ENCODE results near the gene BPGM.
"Not testable (repeated sequence)": the region's sequence is repeated elsewhere in the genome, so short reads cannot be mapped to it uniquely, and the experiment has no call there.

The BPGM gene

DNA sequence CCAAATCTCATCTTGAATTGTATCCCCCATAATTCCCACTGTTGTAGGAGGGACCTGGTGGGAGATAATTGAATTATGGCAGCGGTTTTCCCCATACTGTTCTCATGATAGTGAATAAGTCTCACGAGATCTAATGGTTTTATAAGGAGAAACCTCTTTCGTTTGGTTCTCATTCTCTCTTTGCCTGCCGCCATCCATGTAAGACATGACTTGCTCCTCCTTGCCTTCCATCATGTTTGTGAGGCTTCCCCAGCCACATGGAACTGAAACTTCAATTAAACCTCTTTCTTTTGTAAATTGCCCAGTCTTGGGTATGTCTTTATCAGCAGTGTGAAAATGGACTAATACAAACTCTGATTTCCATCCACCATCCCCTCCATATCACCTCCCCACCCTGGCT, 4.7 kb upstream of the BPGM start:
- H3K4me1 Mint-ChIP-seq (ENCODE audit: low read depth): peaks cover 26% of the 10 kb centered on the region
- not testable (repeated sequence) for H3K36me3 Mint-ChIP-seq (ENCODE audit: low read depth); H3K27ac Mint-ChIP-seq; H3K27me3 Mint-ChIP-seq; H3K4me3 Mint-ChIP-seq; H3K9me3 Mint-ChIP-seq

- Mint-ChIP-seq H3K4me1 (ENCODE audit: low read depth) (peaks cover 18% of the 10 kb centered on the region), H3K36me3 (ENCODE audit: low read depth) (no peaks in the 10 kb centered on the region), H3K4me3 (no peak overlapping the region), H3K27me3 (no peaks in the 10 kb centered on the region), H3K27ac (no peak overlapping the region), H3K9me3 (no peaks in the 10 kb centered on the region)
Measured at GRCh38 chr7:134643131-134643530, 3.5 kb upstream of the BPGM start.

- Mint-ChIP-seq H3K27ac (no peak overlapping the region), H3K4me1 (ENCODE audit: low read depth) (peaks cover 34% of the 10 kb centered on the region), H3K9me3 (no peaks in the 10 kb centered on the region), H3K27me3 (no peaks in the 10 kb centered on the region), H3K4me3 (no peak overlapping the region), H3K36me3 (ENCODE audit: low read depth) (peaks cover 12% of the 10 kb centered on the region)
Measured at GRCh38 chr7:134645478-134645877, 1.2 kb upstream of the BPGM start.

GRCh38 chr7:134645935-134646334, 718 bp upstream of the BPGM start:
- H3K9me3 Mint-ChIP-seq: no peaks in the 10 kb centered on the region
- no peaks in the 10 kb centered on the region for H3K27me3 Mint-ChIP-seq
- H3K36me3 Mint-ChIP-seq (ENCODE audit: low read depth): peaks cover 12% of the 10 kb centered on the region

GRCh38 chr7:134648456-134648855, 1.8 kb downstream of the BPGM start:
- Mint-ChIP-seq H3K27ac (peak overlapping the region; percentile 50), H3K9me3 (no peaks in the 10 kb centered on the region), H3K4me1 (ENCODE audit: low read depth) (peaks cover 43% of the 10 kb centered on the region), H3K27me3 (no peaks in the 10 kb centered on the region), H3K4me3 (no peak overlapping the region), H3K36me3 (ENCODE audit: low read depth) (peaks cover 12% of the 10 kb centered on the region)

More at GRCh38 chr7:134645935-134646334, 718 bp upstream of the BPGM start:
- H3K4me1 Mint-ChIP-seq (ENCODE audit: low read depth): peaks cover 34% of the 10 kb centered on the region
- H3K27ac Mint-ChIP-seq: no peak overlapping the region
- H3K4me3 Mint-ChIP-seq: no peak overlapping the region

GRCh38 chr7:134649226-134649775, 2.6 kb downstream of the BPGM start:
- peaks cover 17% of the 10 kb centered on the region for H3K36me3 Mint-ChIP-seq (ENCODE audit: low read depth)
- peaks cover 49% of the 10 kb centered on the region for H3K4me1 Mint-ChIP-seq (ENCODE audit: low read depth)
- H3K4me3 Mint-ChIP-seq: peak overlapping the region; percentile 21
- H3K9me3 Mint-ChIP-seq: no peaks in the 10 kb centered on the region
- H3K27ac Mint-ChIP-seq: no peak overlapping the region
- H3K27me3 Mint-ChIP-seq: no peaks in the 10 kb centered on the region

- Mint-ChIP-seq H3K27me3 (no peaks in the 10 kb centered on the region), H3K9me3 (peaks cover 10% of the 10 kb centered on the region), H3K4me1 (ENCODE audit: low read depth) (peaks cover 51% of the 10 kb centered on the region), H3K36me3 (ENCODE audit: low read depth) (peaks cover 40% of the 10 kb centered on the region), H3K4me3 (no peak overlapping the region), H3K27ac (no peak overlapping the region)
Measured at GRCh38 chr7:134651991-134652390, 5.3 kb downstream of the BPGM start.

GRCh38 chr7:134654104-134654775, 7.6 kb downstream of the BPGM start:
- H3K27me3 Mint-ChIP-seq: no peaks in the 10 kb centered on the region
- H3K36me3 Mint-ChIP-seq (ENCODE audit: low read depth): peaks cover 47% of the 10 kb centered on the region
- H3K4me3 Mint-ChIP-seq: peak overlapping the region; percentile 14
- H3K27ac Mint-ChIP-seq: peak overlapping the region; percentile 69
- peaks cover 50% of the 10 kb centered on the region for H3K4me1 Mint-ChIP-seq (ENCODE audit: low read depth)
- H3K9me3 Mint-ChIP-seq: peaks cover 10% of the 10 kb centered on the region

GRCh38 chr7:134657526-134657925, 10.9 kb downstream of the BPGM start:
- H3K27ac Mint-ChIP-seq: no peak overlapping the region
- no peak overlapping the region for H3K4me3 Mint-ChIP-seq
- H3K36me3 Mint-ChIP-seq (ENCODE audit: low read depth): peaks cover 57% of the 10 kb centered on the region
- peaks cover 10% of the 10 kb centered on the region for H3K9me3 Mint-ChIP-seq
- H3K4me1 Mint-ChIP-seq (ENCODE audit: low read depth): peaks cover 33% of the 10 kb centered on the region
- H3K27me3 Mint-ChIP-seq: no peaks in the 10 kb centered on the region

- no peaks in the 10 kb centered on the region for H3K27me3 Mint-ChIP-seq
- H3K4me3 Mint-ChIP-seq: no peak overlapping the region
- peaks cover 10% of the 10 kb centered on the region for H3K9me3 Mint-ChIP-seq
- peaks cover 66% of the 10 kb centered on the region for H3K36me3 Mint-ChIP-seq (ENCODE audit: low read depth)
- peaks cover 12% of the 10 kb centered on the region for H3K4me1 Mint-ChIP-seq (ENCODE audit: low read depth)
- H3K27ac Mint-ChIP-seq: no peak overlapping the region
Measured at GRCh38 chr7:134660242-134660785, 13.7 kb downstream of the BPGM start.

- H3K4me3 Mint-ChIP-seq: no peak overlapping the region
- H3K27ac Mint-ChIP-seq: no peak overlapping the region
- peaks cover 6% of the 10 kb centered on the region for H3K9me3 Mint-ChIP-seq
- no peaks in the 10 kb centered on the region for H3K27me3 Mint-ChIP-seq
- peaks cover 62% of the 10 kb centered on the region for H3K36me3 Mint-ChIP-seq (ENCODE audit: low read depth)
- H3K4me1 Mint-ChIP-seq (ENCODE audit: low read depth): peaks cover 11% of the 10 kb centered on the region
Measured at GRCh38 chr7:134660961-134661376, 14.3 kb downstream of the BPGM start.

GRCh38 chr7:134662166-134662870, 15.7 kb downstream of the BPGM start:
- Mint-ChIP-seq H3K27ac (no peak overlapping the region), H3K4me1 (ENCODE audit: low read depth) (peaks cover 21% of the 10 kb centered on the region), H3K9me3 (no peaks in the 10 kb centered on the region), H3K4me3 (no peak overlapping the region), H3K36me3 (ENCODE audit: low read depth) (peaks cover 64% of the 10 kb centered on the region), H3K27me3 (no peaks in the 10 kb centered on the region)

DNA sequence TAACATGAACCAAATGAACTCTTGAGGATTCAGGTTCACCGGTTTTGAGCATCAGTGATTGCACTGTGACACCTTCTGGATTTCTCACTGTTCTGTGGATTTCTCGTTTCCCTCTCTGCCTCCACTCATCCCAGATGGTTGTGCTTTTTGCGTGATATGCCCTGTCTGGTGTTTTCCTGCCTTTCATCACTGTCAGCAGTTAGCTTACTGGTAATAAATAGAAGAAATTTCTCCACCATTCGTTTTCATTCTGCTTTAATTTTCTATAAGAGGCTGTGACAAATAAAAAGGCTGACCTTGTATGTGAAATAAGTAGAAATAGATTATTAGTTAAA, 16.2 kb downstream of the BPGM start:
- H3K27me3 Mint-ChIP-seq: no peaks in the 10 kb centered on the region
- peaks cover 64% of the 10 kb centered on the region for H3K36me3 Mint-ChIP-seq (ENCODE audit: low read depth)
- H3K4me1 Mint-ChIP-seq (ENCODE audit: low read depth): peaks cover 22% of the 10 kb centered on the region

DNA sequence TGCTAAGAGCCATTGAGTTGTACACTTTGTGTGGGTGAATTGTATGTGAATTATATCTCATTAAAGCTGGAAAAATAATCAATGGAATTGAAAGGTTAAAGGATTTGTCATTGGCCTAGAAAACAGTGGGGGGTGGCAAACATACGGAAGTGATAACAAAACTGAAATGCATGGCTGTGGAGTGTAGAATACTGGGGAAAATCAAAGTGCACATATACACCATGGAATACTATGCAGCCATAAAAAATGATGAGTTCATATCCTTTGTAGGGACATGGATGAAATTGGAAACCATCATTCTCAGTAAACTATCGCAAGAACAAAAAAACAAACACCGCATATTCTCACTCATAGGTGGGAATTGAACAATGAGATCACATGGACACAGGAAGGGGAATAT, 18.4 kb downstream of the BPGM start:
- H3K27me3 Mint-ChIP-seq, H3K4me3 Mint-ChIP-seq, H3K9me3 Mint-ChIP-seq, H3K27ac Mint-ChIP-seq: not testable (repeated sequence)
- peaks cover 49% of the 10 kb centered on the region for H3K36me3 Mint-ChIP-seq (ENCODE audit: low read depth)
- peaks cover 44% of the 10 kb centered on the region for H3K4me1 Mint-ChIP-seq (ENCODE audit: low read depth)

More for the DNA sequence above, 16.2 kb downstream of the BPGM start:
- Mint-ChIP-seq H3K9me3 (no peaks in the 10 kb centered on the region), H3K4me3 (no peak overlapping the region), H3K27ac (no peak overlapping the region)

DNA sequence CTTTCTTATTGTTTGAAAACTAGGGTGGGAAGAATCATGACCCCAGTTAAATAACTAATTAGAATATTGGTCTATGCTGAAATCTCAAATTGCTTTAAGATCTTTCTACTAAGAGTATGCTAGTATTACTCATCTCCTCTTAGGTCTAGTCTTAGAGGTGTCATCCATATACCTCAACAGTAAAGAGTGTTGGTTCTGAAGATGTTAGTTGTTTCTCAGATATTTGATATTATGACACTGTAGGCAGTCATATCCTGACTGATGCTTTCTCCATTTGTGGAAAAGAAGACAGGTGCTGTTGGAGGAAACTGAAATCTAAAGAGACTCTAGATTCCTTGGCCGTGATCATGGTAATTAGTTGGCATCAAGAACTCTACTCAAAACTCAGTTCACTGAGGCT, 21.2 kb downstream of the BPGM start:
- Mint-ChIP-seq H3K4me3 (no peak overlapping the region), H3K27ac (peak overlapping the region; percentile 65), H3K27me3 (no peaks in the 10 kb centered on the region), H3K36me3 (ENCODE audit: low read depth) (peaks cover 39% of the 10 kb centered on the region), H3K9me3 (no peaks in the 10 kb centered on the region), H3K4me1 (ENCODE audit: low read depth) (peaks cover 56% of the 10 kb centered on the region)

All from stimulated activated naive CD8-positive, alpha-beta T cell treated with anti-CD3 and anti-CD28 coated beads, Interleukin-15, Interleukin-2, amounts not matched to agents 100 ng/mL and 50 ng/mL, for 24 hours (primary cell).